IPS-15b (cell line): ENCODE results near the gene CDH13.

Source experiments
- H3K27me3 ChIP-seq: one replicate; pipeline ENCODE4 v1.6.1; 2013; ENCODE audit warnings: low read length; ENCODE audit not compliant: control insufficient read depth, insufficient read depth
- H3K36me3 ChIP-seq: one replicate; pipeline ENCODE4 v1.6.1; 2013; ENCODE audit warnings: low read length; ENCODE audit not compliant: control insufficient read depth, insufficient read depth
- H3K4me1 ChIP-seq: one replicate; pipeline ENCODE4 v1.6.1; 2013; ENCODE audit warnings: mild to moderate bottlenecking, low read length; ENCODE audit not compliant: control insufficient read depth, insufficient read depth
- H3K4me3 ChIP-seq: one replicate; pipeline ENCODE4 v1.5.1; 2013; ENCODE audit warnings: low read depth, low read length
- H3K9ac ChIP-seq: one replicate; pipeline ENCODE4 v1.6.1; 2013; ENCODE audit warnings: low read depth, mild to moderate bottlenecking, low read length
- H3K9me3 ChIP-seq: one replicate; pipeline ENCODE4 v1.6.1; 2013; ENCODE audit warnings: mild to moderate bottlenecking, low read length; ENCODE audit not compliant: control insufficient read depth, insufficient read depth

The CDH13 gene

DNA sequence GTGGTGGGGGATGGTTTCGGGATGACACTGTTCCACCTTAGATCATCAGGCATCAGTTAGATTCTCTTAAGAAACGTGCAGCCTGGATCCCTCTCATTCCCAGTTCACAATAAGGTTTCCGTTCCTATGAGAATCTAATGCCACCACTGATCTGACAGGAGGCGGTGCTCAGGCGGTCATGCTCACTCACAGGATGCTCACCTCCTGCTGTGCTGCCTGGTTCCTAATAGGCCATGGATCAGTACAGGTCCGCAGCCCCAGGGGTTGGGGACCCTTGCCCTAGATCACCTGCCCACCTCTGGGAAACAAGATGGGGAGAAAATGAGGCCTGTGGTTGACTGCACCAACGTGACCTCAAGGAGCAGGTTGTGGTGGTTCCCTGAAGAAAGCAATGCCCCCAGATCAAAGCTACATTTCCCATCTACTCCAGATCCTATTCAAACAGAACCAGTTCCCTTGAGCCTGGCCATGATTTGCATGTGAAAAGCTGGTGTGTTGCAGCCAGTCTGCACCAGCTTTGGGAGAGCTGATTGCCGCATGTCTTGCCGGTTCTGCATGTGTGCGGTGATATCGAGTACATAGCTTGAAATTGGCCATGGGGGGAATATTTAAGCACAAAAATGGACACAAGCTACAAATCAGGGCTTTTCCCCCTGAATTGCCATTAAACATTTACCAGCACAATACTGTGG is 997.8 kb downstream of the CDH13 start:
- peaks cover 3% of the 10 kb centered on the region for H3K4me1 ChIP-seq
- H3K4me3 ChIP-seq: no peak overlapping the region
- H3K27me3 ChIP-seq: no peaks in the 10 kb centered on the region
- no peaks in the 10 kb centered on the region for H3K36me3 ChIP-seq
- H3K9ac ChIP-seq: no peak overlapping the region
- H3K9me3 ChIP-seq: no peaks in the 10 kb centered on the region

DNA sequence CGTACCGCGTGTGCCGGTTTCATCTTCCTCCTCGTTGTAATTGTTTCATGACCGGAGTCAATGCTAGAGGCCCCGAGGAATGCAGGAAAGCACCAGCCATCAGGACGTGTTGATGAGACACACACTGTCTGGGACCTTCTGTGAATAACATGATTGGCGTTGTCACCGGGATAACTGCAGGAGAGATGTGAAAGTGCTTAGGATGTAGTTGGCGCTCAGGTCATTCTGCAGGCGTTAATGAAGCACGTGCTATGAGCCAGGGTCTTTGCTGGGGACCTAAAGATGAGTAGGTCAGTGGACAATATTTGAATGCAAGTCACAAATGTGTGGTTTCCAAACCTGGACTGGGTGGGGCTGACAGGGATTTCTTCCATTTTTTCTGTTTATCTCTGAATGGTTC is 999.4 kb downstream of the CDH13 start:
- Histone ChIP-seq H3K9ac (no peak overlapping the region), H3K4me1 (peaks cover 3% of the 10 kb centered on the region), H3K27me3 (no peaks in the 10 kb centered on the region), H3K9me3 (no peaks in the 10 kb centered on the region), H3K36me3 (no peaks in the 10 kb centered on the region), H3K4me3 (no peak overlapping the region)

DNA sequence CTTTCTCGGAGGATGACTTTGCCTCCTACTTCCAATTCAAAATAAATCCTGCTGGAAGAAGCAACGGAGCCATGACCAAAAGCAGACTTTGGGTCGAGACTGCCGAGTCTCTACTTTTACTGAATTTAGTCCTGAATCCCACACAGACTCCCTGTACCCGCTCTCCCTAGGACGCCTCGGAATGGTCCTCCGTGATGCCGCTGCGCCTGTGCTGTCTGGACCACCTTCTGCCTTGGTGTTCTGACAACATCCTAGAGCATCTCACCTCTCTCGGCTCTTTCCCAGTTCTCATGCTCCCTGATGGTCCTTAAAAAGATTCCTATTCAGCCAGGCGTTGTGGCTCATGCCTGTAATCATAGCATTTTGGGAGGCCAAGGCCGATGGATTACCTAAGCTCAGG is 999.9 kb downstream of the CDH13 start:
- Histone ChIP-seq H3K27me3 (no peaks in the 10 kb centered on the region), H3K9me3 (no peaks in the 10 kb centered on the region), H3K9ac (no peak overlapping the region), H3K4me1 (peaks cover 3% of the 10 kb centered on the region), H3K36me3 (no peaks in the 10 kb centered on the region), H3K4me3 (no peak overlapping the region)

DNA sequence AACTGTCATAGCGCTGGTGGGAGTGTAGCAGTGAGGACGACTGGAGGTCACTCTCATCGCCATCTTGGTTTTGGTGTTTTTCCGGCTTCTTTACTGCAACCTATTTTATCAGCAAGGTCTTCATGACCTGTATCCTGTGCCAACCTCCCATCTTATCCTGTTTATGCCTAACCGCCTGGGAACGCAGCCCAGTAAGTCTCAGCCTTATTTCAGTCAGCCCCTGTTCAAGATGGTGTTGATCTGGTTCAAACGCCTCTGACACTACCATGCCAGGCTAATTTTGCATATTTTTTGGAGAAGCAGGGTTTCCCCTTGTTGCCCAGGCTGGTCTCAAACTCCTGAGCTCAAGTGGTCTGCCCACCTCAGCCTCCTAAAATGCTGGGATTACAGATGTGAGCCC is 1001.2 kb downstream of the CDH13 start:
- no peak overlapping the region for H3K9ac ChIP-seq
- no peaks in the 10 kb centered on the region for H3K27me3 ChIP-seq
- peaks cover 3% of the 10 kb centered on the region for H3K4me1 ChIP-seq
- no peaks in the 10 kb centered on the region for H3K36me3 ChIP-seq
- H3K4me3 ChIP-seq: no peak overlapping the region
- no peaks in the 10 kb centered on the region for H3K9me3 ChIP-seq

DNA sequence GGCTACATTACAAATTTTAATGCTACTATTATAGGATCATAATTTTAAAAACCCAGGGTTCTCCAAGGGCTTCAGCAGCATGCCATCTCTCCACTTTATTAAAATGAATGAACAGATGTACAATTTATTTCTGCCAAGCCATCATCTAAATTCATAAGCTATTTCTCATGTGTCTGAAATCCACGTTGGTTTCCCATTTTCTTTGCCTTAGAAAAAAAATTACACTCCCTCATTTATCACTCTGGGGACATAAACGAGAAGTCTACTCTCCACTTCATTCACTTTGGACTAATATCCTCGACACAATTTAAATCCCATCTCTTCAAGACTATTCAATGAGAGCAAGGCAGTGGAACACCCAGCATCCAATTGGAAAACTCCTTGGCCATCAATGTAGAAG is 1002.7 kb downstream of the CDH13 start:
- no peaks in the 10 kb centered on the region for H3K27me3 ChIP-seq
- H3K4me1 ChIP-seq: peaks cover 2% of the 10 kb centered on the region
- no peak overlapping the region for H3K4me3 ChIP-seq
- no peaks in the 10 kb centered on the region for H3K9me3 ChIP-seq
- H3K9ac ChIP-seq: no peak overlapping the region
- no peaks in the 10 kb centered on the region for H3K36me3 ChIP-seq

DNA sequence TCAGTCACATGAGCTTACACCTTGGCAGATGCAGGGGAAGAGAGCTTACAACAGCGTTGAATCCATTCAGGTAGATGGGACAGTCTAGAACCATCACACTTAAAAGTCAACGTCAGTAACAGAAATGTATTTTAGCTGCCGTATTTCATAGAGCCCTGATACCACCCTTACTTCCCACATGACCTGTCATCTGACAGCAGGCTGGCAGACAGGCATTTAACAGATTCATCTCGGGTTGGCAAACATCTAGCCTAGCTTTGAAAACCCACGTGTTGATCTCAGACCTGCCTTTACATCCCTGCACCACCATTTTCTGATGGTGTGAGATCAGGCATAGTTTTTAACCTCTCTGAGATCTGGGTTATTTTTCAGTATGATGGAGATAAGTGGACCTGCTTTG is 1003.1 kb downstream of the CDH13 start:
- H3K9ac ChIP-seq: no peak overlapping the region
- no peaks in the 10 kb centered on the region for H3K4me1 ChIP-seq
- no peaks in the 10 kb centered on the region for H3K9me3 ChIP-seq
- no peaks in the 10 kb centered on the region for H3K36me3 ChIP-seq
- H3K4me3 ChIP-seq: no peak overlapping the region
- H3K27me3 ChIP-seq: no peaks in the 10 kb centered on the region

DNA sequence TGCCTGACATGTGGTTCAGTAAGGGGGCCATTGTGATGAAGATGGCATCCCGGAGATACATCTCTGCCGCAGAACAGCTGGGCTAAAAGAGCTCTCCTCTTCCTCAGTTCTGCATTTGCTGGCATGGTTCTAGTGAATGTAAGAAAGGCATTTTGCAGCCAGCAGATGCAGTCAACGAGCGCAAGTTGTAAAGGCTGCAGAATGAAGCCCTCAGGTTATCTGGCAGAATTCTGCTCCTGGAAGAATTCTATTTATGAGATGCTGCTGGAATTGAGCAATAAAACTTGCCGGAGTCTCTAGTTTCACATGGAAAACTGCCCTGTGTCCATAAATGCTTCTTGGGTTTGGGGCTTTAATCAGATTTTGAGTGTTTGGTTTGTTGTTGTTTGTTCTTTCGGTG is 1004.2 kb downstream of the CDH13 start:
- Histone ChIP-seq H3K4me1 (no peaks in the 10 kb centered on the region), H3K36me3 (no peaks in the 10 kb centered on the region), H3K9ac (no peak overlapping the region), H3K9me3 (no peaks in the 10 kb centered on the region), H3K4me3 (no peak overlapping the region), H3K27me3 (no peaks in the 10 kb centered on the region)

DNA sequence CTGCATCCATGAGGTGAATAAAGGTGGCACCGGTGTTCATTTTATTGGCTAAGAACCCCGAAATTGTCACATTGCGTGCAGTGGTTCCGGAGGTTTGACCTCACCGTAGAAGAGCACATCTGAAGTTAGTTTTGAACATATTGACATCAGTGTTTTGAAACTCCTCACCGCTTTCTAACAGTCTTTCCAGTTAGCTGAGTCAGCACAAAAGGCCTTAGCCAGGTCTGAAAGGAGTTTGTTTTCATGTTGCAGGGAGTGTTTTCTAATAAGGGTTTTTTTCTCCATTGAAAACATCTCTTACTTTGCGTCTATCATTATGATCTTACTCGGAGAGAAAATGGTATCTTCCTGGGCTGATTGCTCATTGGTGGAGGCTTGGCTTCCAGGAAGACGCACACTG is 1006.5 kb downstream of the CDH13 start:
- no peak overlapping the region for H3K4me3 ChIP-seq
- H3K4me1 ChIP-seq: no peaks in the 10 kb centered on the region
- H3K9ac ChIP-seq: no peak overlapping the region
- H3K9me3 ChIP-seq: no peaks in the 10 kb centered on the region
- H3K36me3 ChIP-seq: no peaks in the 10 kb centered on the region
- H3K27me3 ChIP-seq: no peaks in the 10 kb centered on the region

DNA sequence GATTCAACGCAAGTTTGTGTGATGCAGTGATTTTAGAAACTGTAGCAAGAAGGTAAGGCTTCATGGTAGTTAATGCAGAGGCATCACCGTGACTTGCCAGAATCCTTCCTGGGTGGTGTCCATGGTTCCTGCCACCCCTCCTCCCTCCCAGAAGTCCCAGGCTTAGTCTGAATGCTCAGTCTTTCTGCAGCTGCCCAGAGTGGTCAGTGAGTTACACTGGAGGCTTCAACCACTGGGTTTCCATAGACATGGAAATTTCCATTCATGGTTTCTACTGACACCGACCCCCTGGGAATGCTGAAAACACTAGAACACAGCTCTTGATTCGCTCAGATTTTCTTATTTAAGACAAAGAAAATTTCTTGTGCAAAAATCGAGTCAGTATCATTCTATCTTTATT is 1021.6 kb downstream of the CDH13 start:
- Histone ChIP-seq H3K9ac (no peak overlapping the region), H3K4me3 (no peak overlapping the region), H3K36me3 (no peaks in the 10 kb centered on the region), H3K9me3 (no peaks in the 10 kb centered on the region), H3K4me1 (peaks cover 10% of the 10 kb centered on the region), H3K27me3 (no peaks in the 10 kb centered on the region)

DNA sequence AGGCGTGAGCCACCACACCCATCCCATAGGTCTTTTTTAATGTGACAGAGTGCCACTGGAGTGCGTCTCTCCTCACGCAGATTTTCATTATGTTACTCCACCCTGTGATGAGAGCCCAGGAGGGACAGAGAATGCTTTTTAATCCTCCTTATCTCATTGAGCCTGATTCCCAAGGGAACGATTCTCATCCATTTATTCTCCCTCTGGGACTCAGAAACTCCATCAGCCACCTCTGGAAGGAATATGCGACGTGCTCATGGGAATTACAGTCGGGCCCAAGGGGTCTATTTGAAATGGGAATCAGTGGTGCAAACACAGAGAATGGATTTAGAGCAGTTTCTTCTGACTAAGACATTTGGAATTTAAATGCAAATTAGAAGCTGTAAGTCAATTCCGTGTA is 1025.1 kb downstream of the CDH13 start:
- no peak overlapping the region for H3K4me3 ChIP-seq
- no peaks in the 10 kb centered on the region for H3K27me3 ChIP-seq
- H3K4me1 ChIP-seq: peaks cover 10% of the 10 kb centered on the region
- H3K36me3 ChIP-seq: no peaks in the 10 kb centered on the region
- H3K9ac ChIP-seq: no peak overlapping the region
- no peaks in the 10 kb centered on the region for H3K9me3 ChIP-seq

DNA sequence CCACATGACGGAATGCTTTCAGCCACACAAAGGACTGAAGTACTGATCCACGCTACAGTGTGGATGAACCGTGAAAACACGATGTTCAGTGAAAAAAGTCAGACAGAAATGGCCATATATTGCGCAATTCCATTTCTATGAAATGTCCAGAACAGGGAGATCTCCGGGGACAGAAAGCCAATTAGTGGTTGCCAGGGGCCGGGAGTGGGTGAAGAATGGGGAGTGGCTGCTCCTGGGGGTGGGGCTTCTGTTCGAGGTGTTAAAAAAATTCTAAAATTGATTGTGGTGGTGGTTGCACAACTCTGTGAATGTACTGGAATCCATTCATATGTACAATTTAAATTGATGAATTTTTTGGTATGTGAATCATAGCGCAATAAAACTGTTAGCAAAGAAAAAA is 1026.2 kb downstream of the CDH13 start:
- Histone ChIP-seq H3K36me3 (peaks cover 2% of the 10 kb centered on the region), H3K4me3 (no peak overlapping the region), H3K9me3 (no peaks in the 10 kb centered on the region), H3K4me1 (peaks cover 8% of the 10 kb centered on the region), H3K9ac (no peak overlapping the region), H3K27me3 (no peaks in the 10 kb centered on the region)

DNA sequence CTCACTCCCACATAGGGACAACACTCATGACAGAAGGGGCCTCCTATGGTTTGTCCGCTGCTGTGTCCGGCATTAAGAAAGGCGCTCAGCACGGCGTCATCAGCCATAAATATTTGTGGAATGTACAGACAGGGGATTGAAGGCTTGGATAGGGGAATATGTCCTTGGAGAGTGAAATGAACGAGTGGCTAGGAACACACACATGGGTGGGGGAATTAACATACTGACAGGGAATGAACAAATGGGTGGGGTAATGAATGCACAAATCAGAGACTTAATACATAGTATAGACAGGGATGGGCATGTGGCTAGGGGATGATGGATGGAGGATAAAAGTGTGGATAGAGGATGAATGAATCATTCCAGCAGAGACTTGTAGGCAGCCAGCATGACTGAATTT is 1027.0 kb downstream of the CDH13 start:
- peaks cover 4% of the 10 kb centered on the region for H3K4me1 ChIP-seq
- no peaks in the 10 kb centered on the region for H3K27me3 ChIP-seq
- no peak overlapping the region for H3K9ac ChIP-seq
- H3K9me3 ChIP-seq: no peaks in the 10 kb centered on the region
- peaks cover 2% of the 10 kb centered on the region for H3K36me3 ChIP-seq
- no peak overlapping the region for H3K4me3 ChIP-seq
